LNCaP clone FGC (cell line): ENCODE results near the gene DUT.
"Not testable (repeated sequence)": the region's sequence is repeated elsewhere in the genome, so short reads cannot be mapped to it uniquely, and the experiment has no call there.

Experiments used
- DNase-seq: peaks from one replicate; pipeline ENCODE4 v3.0.0-alpha.2; 2011; ENCODE audit warnings: low read depth
- H3K4me3 ChIP-seq: 2 replicates; pipeline ENCODE4 v1.5.1; 2011; ENCODE audit warnings: mild to moderate bottlenecking, low read depth, low read length, control low read depth
- CTCF ChIP-seq: IDR thresholded peaks from 2 replicates; pipeline ENCODE4 v1.5.1; 2012; ENCODE audit warnings: mild to moderate bottlenecking; ENCODE audit not compliant: control insufficient read depth, insufficient read depth; ENCODE audit errors: extremely low read depth

The DUT gene

GRCh38 chr15:48324949-48325348 lies 6.3 kb upstream of the DUT start:
- peak; percentile 93 for DNase-seq
- H3K4me3 ChIP-seq = no peak overlapping the region
- TF ChIP-seq CTCF = no peak

GRCh38 chr15:48325400-48325799 lies 5.8 kb upstream of the DUT start:
- no peak overlapping the region for H3K4me3 ChIP-seq
- DNase-seq = no peak
- TF ChIP-seq CTCF = no peak

GRCh38 chr15:48326180-48326579 lies 5.0 kb upstream of the DUT start:
- not testable (repeated sequence) for H3K4me3 ChIP-seq, DNase-seq

- TF ChIP-seq CTCF = no peak
- peak overlapping the region; percentile 82 for H3K4me3 ChIP-seq
- no peak for DNase-seq
These were observed 984 bp upstream of the DUT start for GRCh38 chr15:48330105-48330785.

GRCh38 chr15:48331796-48332641 lies 790 bp downstream of the DUT start:
- DNase-seq = no peak
- peak overlapping the region; percentile 82 for H3K4me3 ChIP-seq
- no peak for TF ChIP-seq CTCF

GRCh38 chr15:48332642-48333034 lies 1.4 kb downstream of the DUT start:
- no peak for DNase-seq
- TF ChIP-seq CTCF = no peak

GRCh38 chr15:48333540-48333939 lies 2.3 kb downstream of the DUT start:
- no peak for DNase-seq
- no peak overlapping the region for H3K4me3 ChIP-seq
- no peak for TF ChIP-seq CTCF

More at GRCh38 chr15:48332642-48333034, 1.4 kb downstream of the DUT start:
- peak overlapping the region; percentile 82 for H3K4me3 ChIP-seq
